Spleen (tissue), 11 donors: ENCODE measurements around the gene HS3ST1. TPM values are rescaled to one million over a fixed set of nuclear protein-coding genes. Genes with fewer than 3 reads are reported as not detected.
A peak's percentile ranks its signal among the peaks of the same experiment; 100 is the strongest.

Experiments
- DNase-seq: peaks from one replicate; pipeline ENCODE4 v3.0.0-alpha.2; 2020
- H3K27ac ChIP-seq, 8 donors: fragments of 200-600 bp; sonication (generic) in 7 of 8; 1 replicate in 4 of 8; 2 replicates in 4 of 8; pipeline versions ENCODE4 v1.5.0 to v1.8.0; 2016 to 2021; ENCODE audit warnings: inconsistent platforms in 4 of 8, mild to moderate bottlenecking in 4 of 8, moderate library complexity in 1 of 8
- H3K27me3 ChIP-seq, 7 donors: fragments of 200-600 bp; sonication (generic) in 6 of 7; replicated peaks in 1 of 7; 1 replicate in 4 of 7; 2 replicates in 3 of 7; pipeline versions ENCODE4 v1.5.0 to v1.8.0; 2016 to 2021; ENCODE audit warnings: inconsistent platforms in 3 of 7, mild to moderate bottlenecking in 1 of 7
- H3K36me3 ChIP-seq, 6 donors: fragments of 200-600 bp; sonication (generic) in 5 of 6; 1 replicate in 4 of 6; 2 replicates in 2 of 6; pipeline versions ENCODE4 v1.5.0 to v1.8.0; 2016 to 2021; ENCODE audit warnings: inconsistent platforms in 2 of 6
- H3K4me1 ChIP-seq, 6 donors: fragments of 200-600 bp; sonication (generic) in 5 of 6; 1 replicate in 3 of 6; 2 replicates in 3 of 6; pipeline versions ENCODE4 v1.5.0 to v1.8.0; 2016 to 2021; ENCODE audit warnings: inconsistent platforms in 3 of 6
- H3K4me3 ChIP-seq, 8 donors: fragments of 200-600 bp; sonication (generic) in 7 of 8; 1 replicate in 4 of 8; 2 replicates in 4 of 8; pipeline versions ENCODE4 v1.5.0 to v1.8.0; 2016 to 2021; ENCODE audit warnings: inconsistent platforms in 4 of 8, mild to moderate bottlenecking in 4 of 8, moderate library complexity in 2 of 8
- H3K9me3 ChIP-seq, 8 donors: fragments of 200-600 bp; sonication (generic) in 7 of 8; 1 replicate in 4 of 8; 2 replicates in 4 of 8; pipeline versions ENCODE4 v1.5.0 to v1.8.0; 2016 to 2021; ENCODE audit warnings: inconsistent platforms in 4 of 8
- POLR2A ChIP-seq, 3 donors: fragments of 450-650 bp; IDR thresholded peaks; one replicate each; pipeline ENCODE4 v1.5.1; 2017; ENCODE audit warnings: antibody characterized with exemption in 3 of 3, mild to moderate bottlenecking in 1 of 3
- POLR2AphosphoS5 ChIP-seq, 3 donors: sonication (generic); formaldehyde crosslinking; IDR thresholded peaks; one replicate each; pipeline ENCODE4 v1.5.1; 2017; ENCODE audit warnings: antibody characterized with exemption in 3 of 3
- WGBS, 5 donors: extraction: QIAGEN DNeasy Blood & Tissue Kit in 3 of 5; methylation state at CpG; one replicate each; pipeline versions ENCODE4 v1.1.5 to v1.1.7; 2013 to 2018; 5-methylcytosine and 5-hydroxymethylcytosine counted together
- intact Hi-C: fragments of 100-400 bp; cut with DNase I; formaldehyde crosslinking; loops from one replicate; pipeline ENCODE4 v1.15.0; 2023; ENCODE audit warnings: low total_unique reads
- polyA plus RNA-seq, 3 donors: library from polyadenylated mRNA; stranded (reverse); fragments of 200-250 nt; gene quantifications; one replicate each; pipeline ENCODE4 v1.2.1, GENCODE V29; 2013
- total RNA-seq, 7 donors: library from RNA; depleted of rRNA in 3 of 7; stranded (reverse); fragments of >200 nt in 3 of 7; fragmentation: NEBNext Ultra II Directional in 4 of 7; extraction: Animal tissue kit (Norgen Biotek cat#: 25700) in 4 of 7; gene quantifications; one replicate each; pipeline versions ENCODE4 v1.1.0 to v1.2.1, GENCODE V29; 2016 to 2021
- TF ChIP-seq, protein P1 (sequence below), 11 experiments: fragments of 200-600 bp in 7 of 11; fragments of 450-650 bp in 4 of 11; sonication (generic) in 4 of 11; IDR thresholded peaks in 8 of 11; conservative IDR thresholded peaks in 3 of 11; 1 replicate in 7 of 11; 2 replicates in 4 of 11; pipeline versions ENCODE4 v1.4.0 to v1.8.0; 2016 to 2021; ENCODE audit warnings: antibody characterized with exemption in 11 of 11, inconsistent platforms in 4 of 11, mild to moderate bottlenecking in 1 of 11
- donor health status: healthy with polysubstance abuse.
- donor health status: DM: no; HTN: no; CAD: no; lungs with moderate emphysema.
- donor health status: DM: no; HTN: no; CAD: no.
- donor health status: Bipolar disorder and iron deficiency.
- donor health status: healthy.
- donor health status: DM: no; HTN: no; CAD: no.
- donor health status: DM: yes; HTN: yes; CAD: no.

HS3ST1 gene
- total and polyA plus RNA-seq, 10 donors: 1.8 to 7.4 (median 3.4) TPM

DNA sequence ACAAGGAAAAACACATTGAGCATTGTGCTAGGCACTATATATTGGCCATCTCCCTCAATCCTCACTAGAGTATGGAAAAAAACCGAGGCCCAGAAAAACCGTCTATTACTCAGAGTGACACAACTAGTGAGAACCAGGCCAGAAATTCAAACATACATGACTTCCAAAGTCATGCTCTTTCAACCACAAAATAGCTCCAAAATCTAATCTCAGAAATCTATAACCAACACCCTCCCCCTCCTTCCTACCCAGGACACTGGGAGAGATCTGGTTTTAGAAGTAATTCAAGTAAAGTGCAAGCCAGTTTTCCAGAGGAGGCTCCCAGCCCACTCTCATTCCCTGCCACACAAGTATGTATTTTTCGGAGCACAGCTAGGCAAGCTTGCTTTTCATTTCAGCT is 7.6 kb downstream of the HS3ST1 start:
- H3K27ac ChIP-seq: no peak overlapping the region
- 83 to 88% (median 85%) methylated on average over 3 of the region's 3 CpGs for WGBS, 5 donors
- H3K36me3 ChIP-seq: no peaks in the 10 kb centered on the region
- intact Hi-C loops: no loop called here
- H3K9me3 ChIP-seq: no peaks in the 10 kb centered on the region
- H3K4me3 ChIP-seq: no peak overlapping the region
- peaks cover 0 to 41% (median 4%) of the 10 kb centered on the region in 6 donors for H3K4me1 ChIP-seq
- no peak for TF ChIP-seq POLR2A (IDR thresholded peaks at IDR 0.05)
- TF ChIP-seq, protein P1, sequence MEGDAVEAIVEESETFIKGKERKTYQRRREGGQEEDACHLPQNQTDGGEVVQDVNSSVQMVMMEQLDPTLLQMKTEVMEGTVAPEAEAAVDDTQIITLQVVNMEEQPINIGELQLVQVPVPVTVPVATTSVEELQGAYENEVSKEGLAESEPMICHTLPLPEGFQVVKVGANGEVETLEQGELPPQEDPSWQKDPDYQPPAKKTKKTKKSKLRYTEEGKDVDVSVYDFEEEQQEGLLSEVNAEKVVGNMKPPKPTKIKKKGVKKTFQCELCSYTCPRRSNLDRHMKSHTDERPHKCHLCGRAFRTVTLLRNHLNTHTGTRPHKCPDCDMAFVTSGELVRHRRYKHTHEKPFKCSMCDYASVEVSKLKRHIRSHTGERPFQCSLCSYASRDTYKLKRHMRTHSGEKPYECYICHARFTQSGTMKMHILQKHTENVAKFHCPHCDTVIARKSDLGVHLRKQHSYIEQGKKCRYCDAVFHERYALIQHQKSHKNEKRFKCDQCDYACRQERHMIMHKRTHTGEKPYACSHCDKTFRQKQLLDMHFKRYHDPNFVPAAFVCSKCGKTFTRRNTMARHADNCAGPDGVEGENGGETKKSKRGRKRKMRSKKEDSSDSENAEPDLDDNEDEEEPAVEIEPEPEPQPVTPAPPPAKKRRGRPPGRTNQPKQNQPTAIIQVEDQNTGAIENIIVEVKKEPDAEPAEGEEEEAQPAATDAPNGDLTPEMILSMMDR (IDR thresholded peaks at IDR 0.05 in 8 of 11, conservative IDR thresholded peaks at IDR 0.05 in 3 of 11): no peak
- TF ChIP-seq POLR2AphosphoS5 (IDR thresholded peaks at IDR 0.05): no peak
- no peak for DNase-seq
- H3K27me3 ChIP-seq: no peaks in the 10 kb centered on the region

DNA sequence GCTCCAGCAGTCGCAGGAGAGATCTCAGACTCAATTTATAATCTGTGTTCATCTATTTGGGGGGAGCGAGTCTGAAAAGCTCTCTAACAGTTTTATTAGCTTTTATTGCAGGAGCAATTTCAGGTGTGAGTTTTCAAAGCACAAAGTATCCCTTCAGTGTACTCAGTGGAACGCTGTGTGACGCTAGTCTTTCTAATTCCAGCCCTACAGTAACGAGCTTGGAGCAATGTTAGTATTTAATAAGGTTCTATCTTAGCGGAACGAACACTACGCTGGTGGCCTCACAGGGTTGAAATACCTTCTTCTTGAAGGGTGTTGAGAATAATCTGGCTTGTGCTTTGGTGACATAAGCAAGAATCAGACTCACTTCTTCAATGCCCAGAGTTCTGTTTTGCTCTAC is 8.4 kb downstream of the HS3ST1 start:
- no peaks in the 10 kb centered on the region for H3K27me3 ChIP-seq
- peaks cover 0 to 40% (median 4%) of the 10 kb centered on the region in 6 donors for H3K4me1 ChIP-seq
- no peak overlapping the region for H3K4me3 ChIP-seq
- intact Hi-C loops: no loop called here
- no peaks in the 10 kb centered on the region for H3K36me3 ChIP-seq
- no peak for DNase-seq
- WGBS, 5 donors: 88 to 98% (median 95%) methylated on average over 8 of the region's 8 CpGs
- TF ChIP-seq POLR2A (IDR thresholded peaks at IDR 0.05): no peak
- no peak for TF ChIP-seq POLR2AphosphoS5 (IDR thresholded peaks at IDR 0.05)
- TF ChIP-seq, protein P1 (IDR thresholded peaks at IDR 0.05 in 8 of 11, conservative IDR thresholded peaks at IDR 0.05 in 3 of 11): no peak
- H3K27ac ChIP-seq: no peak overlapping the region
- no peaks in the 10 kb centered on the region for H3K9me3 ChIP-seq

DNA sequence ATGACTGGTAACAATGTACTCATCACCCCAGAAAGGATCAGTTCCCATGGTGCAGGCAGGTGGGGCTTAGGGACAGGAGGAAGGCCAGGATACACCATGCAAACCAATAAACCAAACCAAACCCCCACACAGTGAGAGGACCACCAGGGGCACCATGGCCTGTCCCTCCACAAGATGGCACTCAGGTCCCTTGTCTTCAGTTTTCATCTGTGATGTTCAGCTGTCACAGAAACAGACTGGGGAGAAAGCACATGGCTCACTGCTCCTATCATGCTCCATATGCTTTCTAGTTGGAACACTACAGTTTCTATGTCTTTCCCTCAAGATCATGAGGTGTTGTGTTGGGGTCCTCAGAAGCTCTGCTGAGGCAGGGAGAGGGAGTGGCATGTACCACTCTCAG is 10.1 kb downstream of the HS3ST1 start:
- no peaks in the 10 kb centered on the region for H3K27me3 ChIP-seq
- no peaks in the 10 kb centered on the region for H3K9me3 ChIP-seq
- H3K4me1 ChIP-seq: peaks cover 0 to 27% (median 4%) of the 10 kb centered on the region in 6 donors
- DNase-seq: no peak
- H3K36me3 ChIP-seq: no peaks in the 10 kb centered on the region
- intact Hi-C loops: no loop called here
- H3K27ac ChIP-seq: no peak overlapping the region
- no peak overlapping the region for H3K4me3 ChIP-seq
- TF ChIP-seq, protein P1 (IDR thresholded peaks at IDR 0.05 in 8 of 11, conservative IDR thresholded peaks at IDR 0.05 in 3 of 11): peak in 4 of 11 experiments; percentile 10 to 34 (median 26)
- no peak for TF ChIP-seq POLR2AphosphoS5 (IDR thresholded peaks at IDR 0.05)

DNA sequence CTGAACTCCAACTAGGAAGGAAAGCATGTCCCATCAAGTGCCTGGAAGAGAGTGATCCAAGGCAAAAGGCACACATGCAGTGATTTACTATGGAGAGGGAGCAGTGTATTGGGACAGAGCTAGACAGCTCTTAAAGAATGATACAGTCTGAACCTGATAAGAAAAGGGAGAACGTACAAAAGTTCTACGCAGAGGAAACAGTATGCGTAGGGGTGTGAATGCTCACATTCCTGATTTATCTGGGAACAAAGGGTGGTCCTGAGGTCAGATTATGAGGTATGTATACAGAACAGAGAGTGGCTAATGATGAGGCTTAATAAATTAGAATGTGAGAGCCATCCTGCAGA is 12.0 kb downstream of the HS3ST1 start:
- Histone ChIP-seq H3K4me3 (no peak overlapping the region), H3K27me3 (no peaks in the 10 kb centered on the region), H3K4me1 (peaks cover 0 to 24% (median 3%) of the 10 kb centered on the region in 6 donors), H3K27ac (no peak overlapping the region), H3K9me3 (no peaks in the 10 kb centered on the region), H3K36me3 (peaks cover 0 to 5% (median 0%) of the 10 kb centered on the region in 6 donors)
- DNase-seq: no peak
- TF ChIP-seq POLR2A (IDR thresholded peaks at IDR 0.05) (no peak), POLR2AphosphoS5 (IDR thresholded peaks at IDR 0.05) (no peak)
- TF ChIP-seq, protein P1 (IDR thresholded peaks at IDR 0.05 in 8 of 11, conservative IDR thresholded peaks at IDR 0.05 in 3 of 11): no peak
- intact Hi-C loops: no loop called here
- WGBS, 5 donors: 84 to 89% (median 86%) methylated on average over 3 of the region's 3 CpGs
